Measurements from ENCODE around the gene CLEC4F. TPM values are rescaled to one million over a fixed set of nuclear protein-coding genes. Genes with fewer than 3 reads are reported as not detected.

The CLEC4F gene
- total RNA-seq, 1 donor from 2014 or later, result not detected

GRCh38 chr2:70842401-70842800 is 22.0 kb upstream of the CLEC4F start:
- H3K27ac ChIP-seq (ENCODE audit: low read depth, low read length), result no peak overlapping the region
- H3K27me3 ChIP-seq (ENCODE audit: insufficient read depth, low read length), result peaks cover 2% of the 10 kb centered on the region
- Mint-ChIP-seq H3K9me3 (ENCODE audit: unreplicated experiment) (peaks cover 5% of the 10 kb centered on the region), H3K4me1 (ENCODE audit: low read depth, unreplicated experiment) (no peaks in the 10 kb centered on the region), H3K27me3 (ENCODE audit: low read depth, unreplicated experiment) (peaks cover 18% of the 10 kb centered on the region), H3K36me3 (ENCODE audit: low read depth, unreplicated experiment) (no peaks in the 10 kb centered on the region), H3K4me3 (ENCODE audit: unreplicated experiment) (no peak overlapping the region), H3K27ac (ENCODE audit: unreplicated experiment) (no peak overlapping the region)
- no peak overlapping the region for H3K4me2 ChIP-seq (ENCODE audit: low read length)
- no peak for TF ChIP-seq EZH2 (IDR thresholded peaks at IDR 0.05; ENCODE audit: insufficient read depth, low read length)
- no peak for TF ChIP-seq CTCF (IDR thresholded peaks at IDR 0.05; ENCODE audit: insufficient read depth, low read depth, low read length)
- H3K4me3 ChIP-seq (ENCODE audit: insufficient read depth, low read depth, low read length), result no peak overlapping the region
- DNase-seq (ENCODE audit: low read depth) (no peak), FAIRE-seq (no peak)
- H3K36me3 ChIP-seq (ENCODE audit: insufficient read depth, low read length), result no peaks in the 10 kb centered on the region
- H2AFZ ChIP-seq (ENCODE audit: low read depth, low read length), result no peak overlapping the region
- H3K9ac ChIP-seq (ENCODE audit: low read length), result no peak overlapping the region
- H3K9me3 ChIP-seq (ENCODE audit: insufficient read depth, low read depth, low read length), result no peaks in the 10 kb centered on the region
- H4K20me1 ChIP-seq (ENCODE audit: insufficient read depth, low read length), result no peaks in the 10 kb centered on the region
- no peaks in the 10 kb centered on the region for H3K79me2 ChIP-seq (ENCODE audit: insufficient read depth, low read length)
- H3K4me1 ChIP-seq (ENCODE audit: insufficient read depth, low read length), result no peaks in the 10 kb centered on the region

- H3K9me3 Mint-ChIP-seq (ENCODE audit: unreplicated experiment), result peaks cover 3% of the 10 kb centered on the region
- H3K27ac ChIP-seq (ENCODE audit: low read depth, low read length), result no peak overlapping the region
- no peak overlapping the region for H3K9ac ChIP-seq (ENCODE audit: low read length)
- H3K79me2 ChIP-seq (ENCODE audit: insufficient read depth, low read length), result no peaks in the 10 kb centered on the region
- no peaks in the 10 kb centered on the region for H3K4me1 ChIP-seq (ENCODE audit: insufficient read depth, low read length)
- H3K4me2 ChIP-seq (ENCODE audit: low read length), result no peak overlapping the region
- no peak for DNase-seq (ENCODE audit: low read depth)
- no peak overlapping the region for H3K4me3 ChIP-seq (ENCODE audit: insufficient read depth, low read depth, low read length)
- no peak overlapping the region for H2AFZ ChIP-seq (ENCODE audit: low read depth, low read length)
- H3K27ac Mint-ChIP-seq (ENCODE audit: unreplicated experiment), result no peak overlapping the region
- peaks cover 7% of the 10 kb centered on the region for H3K27me3 ChIP-seq (ENCODE audit: insufficient read depth, low read length)
- peaks cover 2% of the 10 kb centered on the region for H3K9me3 ChIP-seq (ENCODE audit: insufficient read depth, low read depth, low read length)
- no peak for TF ChIP-seq CTCF (IDR thresholded peaks at IDR 0.05; ENCODE audit: insufficient read depth, low read depth, low read length)
- TF ChIP-seq EZH2 (IDR thresholded peaks at IDR 0.05; ENCODE audit: insufficient read depth, low read length), result no peak
- no peaks in the 10 kb centered on the region for H4K20me1 ChIP-seq (ENCODE audit: insufficient read depth, low read length)
- H3K36me3 ChIP-seq (ENCODE audit: insufficient read depth, low read length), result no peaks in the 10 kb centered on the region
- FAIRE-seq, result no peak
- no peaks in the 10 kb centered on the region for H3K36me3 Mint-ChIP-seq (ENCODE audit: low read depth, unreplicated experiment)
- H3K4me1 Mint-ChIP-seq (ENCODE audit: low read depth, unreplicated experiment), result no peaks in the 10 kb centered on the region
- H3K4me3 Mint-ChIP-seq (ENCODE audit: unreplicated experiment), result no peak overlapping the region
- H3K27me3 Mint-ChIP-seq (ENCODE audit: low read depth, unreplicated experiment), result peaks cover 50% of the 10 kb centered on the region
Measured at GRCh38 chr2:70837980-70838925, 17.9 kb upstream of the CLEC4F start.

GRCh38 chr2:70835643-70836042 is 15.2 kb upstream of the CLEC4F start, which contains the start of gene CD207:
Gene CD207 (minus strand): TSS chr2:70835816. CDS start chr2:70835776, 40 bp downstream.
- H3K4me1 Mint-ChIP-seq (ENCODE audit: low read depth, unreplicated experiment), result no peaks in the 10 kb centered on the region
- no peak within 1 kb of the TSS for H3K27ac ChIP-seq (ENCODE audit: low read depth, low read length)
- TF ChIP-seq CTCF (IDR thresholded peaks at IDR 0.05; ENCODE audit: insufficient read depth, low read depth, low read length), result no peak
- no peak for TF ChIP-seq EZH2 (IDR thresholded peaks at IDR 0.05; ENCODE audit: insufficient read depth, low read length)
- H3K27ac Mint-ChIP-seq (ENCODE audit: unreplicated experiment), result peak within 1 kb of the TSS; percentile 72
- H3K9me3 ChIP-seq (ENCODE audit: insufficient read depth, low read depth, low read length), result peaks cover 2% of the 10 kb centered on the region
- no peak for DNase-seq (ENCODE audit: low read depth)
- no peaks in the 10 kb centered on the region for H3K36me3 ChIP-seq (ENCODE audit: insufficient read depth, low read length)
- no peak within 1 kb of the TSS for H3K9ac ChIP-seq (ENCODE audit: low read length)
- no peak within 1 kb of the TSS for H3K4me3 Mint-ChIP-seq (ENCODE audit: unreplicated experiment)
- no peak within 1 kb of the TSS for H3K4me2 ChIP-seq (ENCODE audit: low read length)
- H3K79me2 ChIP-seq (ENCODE audit: insufficient read depth, low read length), result no peaks in the 10 kb centered on the region
- no peaks in the 10 kb centered on the region for H3K4me1 ChIP-seq (ENCODE audit: insufficient read depth, low read length)
- FAIRE-seq, result no peak
- H3K4me3 ChIP-seq (ENCODE audit: insufficient read depth, low read depth, low read length), result no peak within 1 kb of the TSS
- no peak within 1 kb of the TSS for H2AFZ ChIP-seq (ENCODE audit: low read depth, low read length)
- no peaks in the 10 kb centered on the region for H3K36me3 Mint-ChIP-seq (ENCODE audit: low read depth, unreplicated experiment)
- H3K27me3 Mint-ChIP-seq (ENCODE audit: low read depth, unreplicated experiment), result peaks cover 59% of the 10 kb centered on the region
- peaks cover 8% of the 10 kb centered on the region for H3K9me3 Mint-ChIP-seq (ENCODE audit: unreplicated experiment)
- peaks cover 9% of the 10 kb centered on the region for H3K27me3 ChIP-seq (ENCODE audit: insufficient read depth, low read length)
- H4K20me1 ChIP-seq (ENCODE audit: insufficient read depth, low read length), result no peaks in the 10 kb centered on the region

All from astrocyte (in vitro differentiated cells and primary cell).